GM18519 (cell line): ENCODE data around the gene GRIA1.
"Not testable (repeated sequence)": the region's sequence is repeated elsewhere in the genome, so short reads cannot be mapped to it uniquely, and the experiment has no call there.

ENCODE experiments used
- ATAC-seq: cut with Tn5 transposase; IDR thresholded peaks from one replicate; pipeline ENCODE4 v1.9.1; 2021; ENCODE audit warnings: mild to moderate bottlenecking, moderate library complexity; ENCODE audit not compliant: unreplicated experiment, low FRiP score

The GRIA1 gene

GRCh38 chr5:153807801-153808200 lies 317.3 kb downstream of the GRIA1 start:
- ATAC-seq, result no peak

- ATAC-seq, result no peak
Measured at GRCh38 chr5:153809166-153809565, 318.7 kb downstream of the GRIA1 start.

GRCh38 chr5:153813901-153814300 lies 323.4 kb downstream of the GRIA1 start:
- no peak for ATAC-seq

- no peak for ATAC-seq
Measured at GRCh38 chr5:153816870-153817269, 326.4 kb downstream of the GRIA1 start.

GRCh38 chr5:153818626-153819025 lies 328.2 kb downstream of the GRIA1 start:
- ATAC-seq, result no peak

GRCh38 chr5:153823036-153823435 lies 332.6 kb downstream of the GRIA1 start:
- no peak for ATAC-seq

GRCh38 chr5:153824909-153825308 lies 334.4 kb downstream of the GRIA1 start:
- no peak for ATAC-seq

- ATAC-seq, result no peak
Measured at GRCh38 chr5:153827397-153827796, 336.9 kb downstream of the GRIA1 start.

- no peak for ATAC-seq
Measured at GRCh38 chr5:153829510-153830065, 339.1 kb downstream of the GRIA1 start.

GRCh38 chr5:153831973-153832372 lies 341.5 kb downstream of the GRIA1 start:
- ATAC-seq, result peak; percentile 96

GRCh38 chr5:153835891-153836515 lies 345.5 kb downstream of the GRIA1 start:
- no peak for ATAC-seq

GRCh38 chr5:153849303-153850113 lies 359.0 kb downstream of the GRIA1 start:
- not testable (repeated sequence) for ATAC-seq

GRCh38 chr5:153860195-153860886 lies 369.9 kb downstream of the GRIA1 start:
- no peak for ATAC-seq

- not testable (repeated sequence) for ATAC-seq
Measured at GRCh38 chr5:153862906-153863305, 372.4 kb downstream of the GRIA1 start.
